ENCODE data around the gene NUDT3. TPM values are rescaled to one million over a fixed set of nuclear protein-coding genes. Genes with fewer than 3 reads are reported as not detected.

The NUDT3 gene
- total RNA-seq, 1 donor from 2014 or later: 21.8 TPM

DNA sequence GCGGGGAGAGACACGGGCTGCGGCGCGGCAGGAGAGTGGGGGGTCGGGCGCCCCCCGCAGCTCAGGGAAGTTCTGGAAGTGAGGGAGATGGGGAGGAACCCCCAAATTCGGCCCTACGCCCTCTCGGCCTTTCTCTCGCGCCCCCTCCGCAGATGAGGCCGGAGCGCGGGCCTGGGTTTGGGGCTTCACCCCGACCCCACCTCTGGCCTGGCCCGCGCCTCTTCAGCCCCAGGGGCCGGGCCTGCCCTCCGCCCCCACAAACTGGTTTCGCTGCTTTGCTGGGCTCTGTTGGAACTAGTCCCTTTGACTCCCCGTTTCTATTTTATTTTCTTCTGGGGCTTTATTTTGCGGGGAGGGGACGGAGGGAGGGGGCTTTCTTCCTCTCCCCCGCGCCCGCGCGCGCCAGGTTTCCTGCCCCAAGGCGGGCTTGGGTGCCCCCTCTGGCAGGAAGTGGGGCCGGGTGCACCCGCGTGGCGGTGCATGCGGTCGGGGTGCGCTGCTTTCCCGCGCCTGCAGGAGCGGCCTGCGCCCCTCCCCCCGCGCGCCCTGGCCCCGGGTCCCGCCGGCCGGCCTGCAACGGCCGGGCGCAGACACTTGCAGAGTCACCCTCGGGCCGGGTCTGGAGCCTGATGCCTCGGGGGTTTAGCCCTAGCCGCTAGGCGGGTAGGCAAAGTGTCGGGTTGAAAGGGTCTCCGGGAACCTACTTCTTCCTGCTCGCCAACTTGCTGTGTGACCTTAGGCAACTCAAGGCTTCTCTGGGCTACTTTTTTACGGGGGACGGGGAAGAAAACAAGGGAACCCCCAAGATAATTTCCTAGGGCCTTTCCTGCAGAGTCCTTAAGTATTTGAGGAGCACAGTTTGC lies 154.5 kb downstream of the NUDT3 start:
- Mint-ChIP-seq H3K27ac (peak overlapping the region; percentile 95), H3K27me3 (no peaks in the 10 kb centered on the region), H3K4me1 (peaks cover 46% of the 10 kb centered on the region), H3K36me3 (ENCODE audit: low read depth) (peaks cover 47% of the 10 kb centered on the region), H3K4me3 (peak overlapping the region; percentile 87), H3K9me3 (no peaks in the 10 kb centered on the region)
- intact Hi-C loops (cut with micrococcal nuclease): loop anchor here (10.0 kb wide), 1 partner anchor 453 kb away; the partner anchor contains the start of gene LEMD2
- peak; percentile 94 for DNase-seq

DNA sequence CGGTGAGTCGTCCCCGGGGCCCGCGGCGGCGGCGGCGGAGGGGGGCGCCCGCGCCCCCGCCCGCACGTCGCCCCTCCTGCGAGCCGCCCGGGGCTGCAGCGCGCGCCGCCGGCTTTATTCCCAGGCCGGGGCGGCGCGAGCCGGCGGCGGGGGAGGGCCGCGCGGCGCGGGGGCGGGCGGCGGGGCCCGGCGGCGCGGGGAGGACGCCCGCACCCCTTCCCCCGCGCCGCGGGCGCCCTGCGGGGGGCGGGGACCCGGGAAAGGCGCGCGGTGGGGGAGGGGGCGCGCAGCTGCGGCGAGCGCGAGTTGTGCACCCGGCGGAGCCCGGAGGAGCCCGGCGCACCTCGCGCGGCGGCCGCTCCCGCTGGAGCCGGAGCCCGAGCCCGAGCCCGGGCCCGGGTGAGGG lies 155.2 kb downstream of the NUDT3 start:
- Mint-ChIP-seq H3K36me3 (ENCODE audit: low read depth) (peaks cover 40% of the 10 kb centered on the region), H3K27ac (no peak overlapping the region), H3K4me1 (peaks cover 40% of the 10 kb centered on the region), H3K27me3 (no peaks in the 10 kb centered on the region), H3K9me3 (no peaks in the 10 kb centered on the region), H3K4me3 (peak overlapping the region; percentile 91)
- intact Hi-C loops (cut with micrococcal nuclease): loop anchor here (10.0 kb wide), 1 partner anchor 453 kb away; the partner anchor contains the start of gene LEMD2
- DNase-seq: peak; percentile 85

DNA sequence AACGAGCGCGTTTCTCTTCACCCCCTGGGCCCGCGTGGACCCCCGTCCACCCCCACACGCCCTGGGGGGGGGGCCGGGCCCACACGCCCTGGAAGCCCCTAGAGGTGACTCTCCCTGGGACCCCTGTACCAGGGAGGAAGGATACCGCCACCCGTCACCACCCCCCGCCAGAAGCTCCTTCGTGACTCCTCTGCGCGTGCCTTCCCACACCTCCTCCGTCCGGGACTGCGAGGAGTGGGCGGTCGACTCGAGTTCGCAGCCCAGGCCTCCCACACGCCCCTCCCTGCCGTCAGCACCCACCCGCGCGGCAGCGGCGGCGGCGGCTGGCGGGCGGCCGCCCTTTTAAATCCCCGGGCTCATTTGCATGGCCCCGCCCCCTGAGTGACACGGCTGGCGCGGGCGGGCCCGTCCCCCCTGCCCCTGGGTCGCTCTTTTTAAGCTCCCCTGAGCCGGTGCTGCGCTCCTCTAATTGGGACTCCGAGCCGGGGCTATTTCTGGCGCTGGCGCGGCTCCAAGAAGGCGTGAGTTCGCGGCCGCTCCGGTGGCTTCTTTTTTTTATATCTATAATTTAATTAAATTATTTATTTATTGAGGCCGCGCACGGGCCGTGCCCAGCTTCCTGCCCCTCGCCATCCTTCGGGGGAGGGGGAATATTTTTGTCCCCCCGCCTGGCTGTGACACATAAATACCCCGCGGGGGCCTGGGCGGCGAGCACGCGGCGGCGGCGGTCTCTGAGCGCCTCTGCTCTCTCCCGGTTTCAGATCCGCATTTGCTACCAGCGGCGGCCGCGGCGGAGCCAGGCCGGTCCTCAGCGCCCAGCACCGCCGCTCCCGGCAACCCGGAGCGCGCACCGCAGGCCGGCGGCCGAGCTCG lies 155.8 kb downstream of the NUDT3 start, which contains the start of gene HMGA1:
Gene HMGA1, plus strand, starts transcription at position 431 of the 873 bp plus-strand sequence. CDS start 3,908 bp downstream, outside the sequence.
- Mint-ChIP-seq H3K9me3 (no peaks in the 10 kb centered on the region), H3K4me3 (peak within 1 kb of the TSS; percentile 91), H3K27me3 (no peaks in the 10 kb centered on the region), H3K36me3 (ENCODE audit: low read depth) (peaks cover 34% of the 10 kb centered on the region), H3K27ac (peak within 1 kb of the TSS; percentile 95), H3K4me1 (peaks cover 34% of the 10 kb centered on the region)
- DNase-seq: peak; percentile 96
- intact Hi-C loops (cut with micrococcal nuclease): loop anchor here (1.0 to 10.0 kb wide), 4 partner anchors 12 to 452 kb away; partner anchors contain the start of genes LEMD2 and SMIM29

DNA sequence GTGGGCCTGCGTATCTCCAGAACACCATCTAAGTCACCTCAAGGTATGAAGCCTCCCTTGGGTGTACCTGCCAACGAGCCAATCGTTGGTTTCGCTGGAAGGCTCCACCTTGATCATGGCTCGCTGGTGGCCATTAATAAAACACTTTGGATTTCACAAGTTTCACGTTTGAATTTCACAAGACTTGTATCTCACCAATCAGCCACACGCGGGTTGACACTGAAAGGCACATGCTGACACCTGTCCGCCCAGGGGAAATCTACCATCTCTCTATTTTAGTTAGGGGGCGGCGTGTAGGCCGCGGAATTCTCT lies 156.4 kb downstream of the NUDT3 start:
- Mint-ChIP-seq H3K4me1 (peaks cover 29% of the 10 kb centered on the region), H3K27ac (peak overlapping the region; percentile 95), H3K27me3 (no peaks in the 10 kb centered on the region), H3K4me3 (peak overlapping the region; percentile 91), H3K36me3 (ENCODE audit: low read depth) (peaks cover 28% of the 10 kb centered on the region), H3K9me3 (no peaks in the 10 kb centered on the region)
- DNase-seq: peak; percentile 84
- intact Hi-C loops (cut with micrococcal nuclease): loop anchor here (1.0 to 10.0 kb wide), 4 partner anchors 12 to 451 kb away; partner anchors contain the start of genes LEMD2 and SMIM29

DNA sequence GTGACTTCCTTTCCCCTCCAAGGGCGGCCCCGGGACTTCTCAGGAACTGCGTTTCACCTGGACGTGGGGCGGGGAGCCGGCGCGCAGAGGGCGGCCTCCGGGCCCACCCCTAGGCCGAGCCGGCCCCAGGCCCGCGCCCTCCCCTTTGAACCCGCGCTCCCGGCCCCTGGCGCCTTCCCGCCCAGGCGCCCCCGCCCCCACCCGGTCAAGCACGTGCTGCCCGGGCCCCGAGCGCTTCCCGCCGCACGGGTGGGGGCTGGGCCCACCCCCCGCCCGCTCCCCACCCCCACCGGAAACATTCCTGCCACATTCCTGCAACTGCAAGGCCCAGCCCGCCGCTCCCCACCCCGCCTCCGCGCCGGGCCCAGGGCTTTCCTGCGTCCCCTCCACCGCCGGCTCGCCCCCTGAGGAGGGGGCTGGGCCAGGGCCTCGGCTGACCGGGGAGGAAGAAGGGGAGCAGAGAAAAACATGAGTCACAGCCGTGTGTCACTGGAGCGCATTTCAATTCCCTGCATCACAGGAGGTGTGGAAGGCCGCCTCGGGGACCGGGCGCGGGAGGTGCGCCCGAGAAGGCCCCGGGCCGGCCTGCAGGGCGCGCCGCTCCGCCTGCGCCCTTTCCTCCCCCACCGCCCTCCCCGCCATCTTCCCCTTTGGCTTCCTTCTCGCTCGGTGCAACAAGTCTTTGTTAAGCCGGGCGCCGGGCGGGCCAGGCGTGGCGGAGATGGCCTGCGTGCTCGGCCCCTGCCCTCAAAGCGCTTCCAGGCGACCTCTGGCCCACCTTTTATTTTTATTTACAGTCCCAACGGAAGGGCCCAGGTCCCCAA lies 156.9 kb downstream of the NUDT3 start:
- Mint-ChIP-seq H3K4me1 (peaks cover 30% of the 10 kb centered on the region), H3K9me3 (no peaks in the 10 kb centered on the region), H3K4me3 (peak overlapping the region; percentile 91), H3K27me3 (no peaks in the 10 kb centered on the region), H3K27ac (peak overlapping the region; percentile 95), H3K36me3 (ENCODE audit: low read depth) (peaks cover 22% of the 10 kb centered on the region)
- intact Hi-C loops (cut with micrococcal nuclease): loop anchor here (1.0 to 10.0 kb wide), 4 partner anchors 11 to 451 kb away; partner anchors contain the start of genes LEMD2 and SMIM29
- DNase-seq: peak; percentile 86

DNA sequence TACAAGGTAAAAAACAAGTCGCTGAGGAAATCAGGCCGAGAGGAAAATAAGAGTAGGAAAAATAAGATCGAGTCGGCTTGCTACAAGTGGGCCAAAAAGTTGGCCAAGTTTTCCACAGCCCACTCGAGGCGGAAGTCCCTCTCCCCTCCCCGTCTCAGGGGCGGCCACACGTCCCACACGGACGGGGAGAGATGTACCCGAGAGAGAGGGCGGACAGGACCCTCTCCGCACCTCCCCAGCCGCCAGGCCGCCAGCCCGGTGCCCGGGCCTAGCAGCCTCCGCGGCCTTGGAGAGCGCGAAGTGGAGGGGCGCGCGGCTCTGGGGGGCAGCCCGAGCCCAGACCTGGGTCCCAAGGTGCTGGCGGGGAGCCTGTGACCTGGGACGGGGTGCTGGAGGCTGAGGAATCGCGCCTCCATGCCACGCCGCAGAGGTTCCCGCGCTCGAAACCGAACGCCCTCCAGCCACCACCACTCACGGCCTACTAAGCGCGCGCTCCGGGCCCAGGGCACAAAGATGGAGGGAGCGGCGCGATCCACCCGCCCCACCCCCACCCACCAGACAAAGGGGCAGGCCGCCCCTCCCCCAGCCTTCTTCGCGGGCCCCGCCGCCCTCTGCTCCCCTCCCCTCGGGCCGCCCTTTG lies 157.7 kb downstream of the NUDT3 start:
- intact Hi-C loops (cut with micrococcal nuclease): loop anchor here (10.0 kb wide), 1 partner anchor 450 kb away; the partner anchor contains the start of gene LEMD2
- Mint-ChIP-seq H3K27me3 (no peaks in the 10 kb centered on the region), H3K36me3 (ENCODE audit: low read depth) (peaks cover 15% of the 10 kb centered on the region), H3K4me3 (no peak overlapping the region), H3K27ac (peak overlapping the region; percentile 68), H3K9me3 (no peaks in the 10 kb centered on the region), H3K4me1 (peaks cover 23% of the 10 kb centered on the region)
- peak; percentile 67 for DNase-seq

DNA sequence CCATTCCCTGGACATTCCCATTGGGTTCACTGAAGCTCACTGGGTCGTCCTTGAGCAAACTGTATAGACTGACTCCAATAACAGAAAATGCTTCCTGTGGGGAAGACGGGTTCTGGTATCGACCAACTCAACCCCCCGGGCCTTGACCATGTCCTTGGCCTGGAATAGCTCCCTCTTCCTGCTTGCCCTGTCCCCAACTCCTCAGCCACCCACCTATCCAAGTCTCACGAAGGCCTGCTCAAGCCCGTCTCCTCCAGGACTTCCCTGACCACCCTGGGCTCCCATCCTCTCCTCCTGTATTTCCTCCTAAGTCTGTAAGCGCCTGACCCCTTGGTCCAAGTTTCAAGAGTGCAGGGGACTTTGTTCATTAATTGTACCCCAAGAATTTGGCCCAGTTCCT lies 158.6 kb downstream of the NUDT3 start:
- intact Hi-C loops (cut with micrococcal nuclease): loop anchor here (10.0 kb wide), 1 partner anchor 449 kb away; the partner anchor contains the start of gene LEMD2
- H3K27me3 Mint-ChIP-seq: no peaks in the 10 kb centered on the region
- H3K4me3 Mint-ChIP-seq: no peak overlapping the region

DNA sequence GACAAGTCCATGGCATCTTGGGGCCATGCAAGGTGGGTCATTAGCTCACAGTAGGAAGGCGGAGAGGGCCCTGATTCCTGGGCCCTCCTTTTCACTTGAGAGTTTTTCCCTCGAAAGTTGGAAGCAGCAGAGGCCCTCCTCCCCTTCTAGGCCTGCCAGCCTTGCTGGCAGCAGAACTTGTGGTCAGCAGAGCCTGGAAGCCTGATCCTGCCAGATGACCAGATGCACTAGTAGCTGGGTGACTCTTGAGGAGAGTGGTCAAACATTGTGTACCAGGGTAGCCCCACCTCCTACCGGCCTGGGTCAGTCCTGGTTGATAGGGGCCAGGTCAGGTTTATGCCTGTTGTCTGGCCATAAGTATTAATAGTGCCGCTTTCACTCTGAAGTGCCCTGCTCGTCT lies 159.6 kb downstream of the NUDT3 start:
- intact Hi-C loops (cut with micrococcal nuclease): loop anchor here (10.0 kb wide), 1 partner anchor 448 kb away; the partner anchor contains the start of gene LEMD2
- Mint-ChIP-seq H3K27ac (no peak overlapping the region), H3K27me3 (no peaks in the 10 kb centered on the region)

More for the DNA sequence above, 158.6 kb downstream of the NUDT3 start:
- no peaks in the 10 kb centered on the region for H3K9me3 Mint-ChIP-seq
- H3K27ac Mint-ChIP-seq: peak overlapping the region; percentile 68
- H3K36me3 Mint-ChIP-seq (ENCODE audit: low read depth): peaks cover 9% of the 10 kb centered on the region
- DNase-seq: peak; percentile 61
- H3K4me1 Mint-ChIP-seq: peaks cover 24% of the 10 kb centered on the region

DNA sequence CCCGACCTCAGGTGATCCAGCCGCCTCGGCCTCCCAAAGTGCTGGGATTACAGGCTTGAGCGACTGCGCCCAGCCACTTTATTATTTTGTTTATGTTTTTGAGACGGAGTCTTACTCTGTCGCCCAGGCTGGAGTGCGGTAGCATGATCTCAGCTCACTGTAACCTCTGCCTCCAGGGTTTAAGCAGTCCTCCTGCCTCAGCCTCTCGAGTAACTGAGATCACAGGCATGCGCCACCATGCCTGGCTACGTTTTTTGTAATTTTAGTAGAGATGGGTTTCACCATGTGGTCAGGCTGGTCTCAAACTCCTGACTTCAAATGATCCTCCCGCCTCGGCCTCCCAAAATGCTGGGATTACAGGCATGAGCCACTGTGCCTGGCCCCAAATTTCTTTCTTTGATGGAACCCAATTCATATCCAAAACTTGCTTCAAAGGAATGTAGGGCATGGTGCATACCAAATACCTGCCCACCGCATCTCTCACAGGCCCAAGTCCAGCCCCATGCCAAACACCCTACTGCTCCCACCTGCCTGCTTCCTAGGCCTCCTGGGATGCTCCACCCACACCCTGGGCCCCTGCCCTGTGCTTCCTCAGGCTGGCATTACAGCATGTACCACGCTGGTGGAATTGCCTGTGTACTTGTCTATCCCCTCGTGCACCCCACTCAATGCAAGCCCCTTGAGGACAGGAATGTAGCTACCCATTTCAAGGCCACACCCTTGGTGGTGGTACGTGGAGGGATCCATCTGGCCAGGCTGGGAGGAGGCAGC lies 160.7 kb downstream of the NUDT3 start:
- no peaks in the 10 kb centered on the region for H3K27me3 Mint-ChIP-seq
- peaks cover 1% of the 10 kb centered on the region for H3K36me3 Mint-ChIP-seq (ENCODE audit: low read depth)
- DNase-seq: no peak
- H3K27ac Mint-ChIP-seq: no peak overlapping the region
- H3K9me3 Mint-ChIP-seq: no peaks in the 10 kb centered on the region
- intact Hi-C loops (cut with micrococcal nuclease): loop anchor here (10.0 kb wide), 1 partner anchor 447 kb away; the partner anchor contains the start of gene LEMD2
- no peak overlapping the region for H3K4me3 Mint-ChIP-seq
- peaks cover 28% of the 10 kb centered on the region for H3K4me1 Mint-ChIP-seq

More for the DNA sequence above, 159.6 kb downstream of the NUDT3 start:
- H3K4me3 Mint-ChIP-seq: no peak overlapping the region
- H3K4me1 Mint-ChIP-seq: peaks cover 19% of the 10 kb centered on the region
- H3K36me3 Mint-ChIP-seq (ENCODE audit: low read depth): peaks cover 1% of the 10 kb centered on the region
- no peak for DNase-seq
- no peaks in the 10 kb centered on the region for H3K9me3 Mint-ChIP-seq

DNA sequence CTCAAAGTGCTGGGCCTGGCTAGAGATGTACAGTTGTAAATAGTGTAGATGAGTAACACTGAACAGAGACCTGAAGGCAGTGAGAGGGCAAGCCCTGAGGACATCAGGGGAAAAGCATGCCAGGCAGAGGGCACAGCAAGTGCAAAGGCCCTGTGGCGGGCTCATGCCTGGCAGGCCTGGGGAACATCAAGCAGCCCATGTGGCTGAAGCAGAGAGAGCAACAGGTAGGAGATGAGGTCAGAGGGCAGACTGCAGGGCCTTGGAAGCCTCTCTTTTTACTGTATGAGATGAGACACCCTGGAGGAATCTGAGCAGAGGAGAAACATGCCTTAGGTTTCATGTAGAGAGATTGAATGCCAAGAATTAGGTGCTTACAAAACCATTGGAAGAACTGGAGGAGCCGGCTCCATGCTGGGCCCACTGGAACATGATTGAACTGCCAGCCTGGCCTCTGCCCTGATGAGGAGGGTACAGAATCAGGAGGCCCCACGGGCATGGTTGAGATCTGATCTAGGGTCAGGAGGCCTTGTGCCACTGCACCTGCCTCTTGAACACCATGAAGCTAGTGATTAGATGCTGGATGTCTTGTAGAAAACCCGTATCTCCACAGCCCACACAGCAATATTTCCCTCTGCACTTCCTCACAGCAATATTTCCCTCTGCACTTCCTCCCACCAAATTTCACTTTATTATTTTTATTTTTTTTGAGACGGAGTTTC lies 161.7 kb downstream of the NUDT3 start:
- peak overlapping the region; percentile 44 for H3K27ac Mint-ChIP-seq
- H3K4me1 Mint-ChIP-seq: peaks cover 25% of the 10 kb centered on the region
- H3K4me3 Mint-ChIP-seq: no peak overlapping the region
- H3K36me3 Mint-ChIP-seq (ENCODE audit: low read depth): no peaks in the 10 kb centered on the region
- intact Hi-C loops (cut with micrococcal nuclease): loop anchor here (10.0 kb wide), 1 partner anchor 446 kb away; the partner anchor contains the start of gene LEMD2
- H3K9me3 Mint-ChIP-seq: no peaks in the 10 kb centered on the region
- no peak for DNase-seq
- H3K27me3 Mint-ChIP-seq: no peaks in the 10 kb centered on the region

DNA sequence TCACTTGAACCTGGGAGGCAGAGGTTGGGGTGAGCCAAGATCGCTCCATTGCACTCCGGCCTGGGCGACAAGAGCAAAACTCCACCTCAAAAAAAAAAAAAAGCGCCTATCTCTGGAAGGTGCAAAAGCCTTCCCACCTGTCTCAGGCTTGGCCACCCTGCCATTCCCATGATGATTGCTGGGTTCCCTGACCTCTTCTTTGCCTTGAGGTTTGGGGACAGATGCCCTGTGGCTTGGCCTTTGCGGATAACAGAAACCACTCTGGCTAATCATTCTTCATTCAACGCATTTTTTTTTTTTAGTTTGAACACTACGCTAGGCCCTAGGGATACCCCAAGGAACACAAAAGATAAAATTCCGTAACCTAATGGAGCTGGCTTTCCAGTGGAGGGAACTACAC lies 162.6 kb downstream of the NUDT3 start:
- H3K4me3 Mint-ChIP-seq: no peak overlapping the region
- no peaks in the 10 kb centered on the region for H3K27me3 Mint-ChIP-seq
- no peaks in the 10 kb centered on the region for H3K9me3 Mint-ChIP-seq
- H3K36me3 Mint-ChIP-seq (ENCODE audit: low read depth): no peaks in the 10 kb centered on the region
- intact Hi-C loops (cut with micrococcal nuclease): loop anchor here (10.0 kb wide), 1 partner anchor 445 kb away; the partner anchor contains the start of gene LEMD2
- H3K27ac Mint-ChIP-seq: no peak overlapping the region
- DNase-seq: no peak
- H3K4me1 Mint-ChIP-seq: peaks cover 25% of the 10 kb centered on the region

Measured in activated CD4-positive, alpha-beta T cell treated with anti-CD3 and anti-CD28 coated beads, Interleukin-2, amount 10 ng/mL, durations not matched to agents 24 days and 14 days (primary cell).